KOPT-K1 (cell line): Measurements from ENCODE around the gene MFAP4.

Experiments
- H3K27ac ChIP-seq: fragments of 200-600 bp; sonication (generic); 2 replicates; pipeline ENCODE4 v1.5.1; 2016; ENCODE audit warnings: antibody characterized with exemption, mild to moderate bottlenecking, low read depth, low read length; ENCODE audit not compliant: poor library complexity, severe bottlenecking
- H3K36me3 ChIP-seq: fragments of 200-600 bp; sonication (generic); 2 replicates; pipeline ENCODE4 v1.5.1; 2017; ENCODE audit warnings: antibody characterized with exemption, mild to moderate bottlenecking, low read length, moderate library complexity; ENCODE audit not compliant: insufficient read depth
- H3K9me3 ChIP-seq: fragments of 200-600 bp; sonication (generic); 2 replicates; pipeline ENCODE4 v1.5.1; 2017; ENCODE audit warnings: antibody characterized with exemption, low read length, mild to moderate bottlenecking; ENCODE audit not compliant: insufficient read depth, poor library complexity, severe bottlenecking

Gene MFAP4

DNA sequence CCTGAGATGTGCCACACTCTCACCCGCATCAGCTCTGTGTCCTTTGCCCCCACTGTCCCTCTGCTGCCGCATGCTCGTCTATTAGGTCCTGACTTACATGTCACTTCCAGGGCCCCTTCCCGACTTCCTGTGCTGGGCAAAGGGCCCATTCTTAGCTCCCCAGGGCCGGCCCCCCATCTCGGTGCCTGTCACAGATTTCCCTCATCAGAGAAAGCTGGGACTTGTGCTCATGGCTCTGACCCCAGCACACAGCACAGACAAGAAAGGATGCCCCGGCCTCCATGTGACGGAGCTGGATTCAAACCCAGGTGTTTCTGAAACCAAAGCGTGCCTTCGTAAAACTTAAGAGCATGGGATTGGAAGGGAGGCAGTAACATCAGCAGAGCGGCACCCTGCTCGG, 14.6 kb downstream of the MFAP4 start:
- no peaks in the 10 kb centered on the region for H3K36me3 ChIP-seq
- no peak overlapping the region for H3K27ac ChIP-seq

DNA sequence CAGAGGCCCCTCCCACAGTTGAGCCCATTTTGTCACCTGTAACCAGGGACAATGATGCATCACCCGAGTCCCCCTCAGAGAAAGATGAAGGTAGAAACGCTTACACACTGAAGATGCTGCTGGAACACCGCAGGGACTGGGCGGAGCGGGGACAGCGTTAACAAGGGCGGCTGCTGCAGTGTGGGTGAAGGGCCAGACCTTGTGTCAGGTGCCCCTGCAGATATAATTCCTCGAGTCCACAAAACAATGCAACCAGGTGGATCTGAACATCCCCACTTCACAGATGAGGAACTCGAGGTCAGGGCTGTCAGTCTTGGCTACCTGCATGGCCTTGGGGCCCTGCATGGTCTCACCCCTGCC, 15.0 kb downstream of the MFAP4 start:
- no peaks in the 10 kb centered on the region for H3K36me3 ChIP-seq
- H3K9me3 ChIP-seq = no peaks in the 10 kb centered on the region
- H3K27ac ChIP-seq = no peak overlapping the region

More for the DNA sequence above, 14.6 kb downstream of the MFAP4 start:
- no peaks in the 10 kb centered on the region for H3K9me3 ChIP-seq

- no peaks in the 10 kb centered on the region for H3K36me3 ChIP-seq
- no peak overlapping the region for H3K27ac ChIP-seq
- H3K9me3 ChIP-seq = no peaks in the 10 kb centered on the region
Measured at GRCh38 chr17:19371259-19372010, 15.6 kb downstream of the MFAP4 start.

- H3K27ac ChIP-seq = no peak overlapping the region
Measured at GRCh38 chr17:19370493-19370960, 16.5 kb downstream of the MFAP4 start.

DNA sequence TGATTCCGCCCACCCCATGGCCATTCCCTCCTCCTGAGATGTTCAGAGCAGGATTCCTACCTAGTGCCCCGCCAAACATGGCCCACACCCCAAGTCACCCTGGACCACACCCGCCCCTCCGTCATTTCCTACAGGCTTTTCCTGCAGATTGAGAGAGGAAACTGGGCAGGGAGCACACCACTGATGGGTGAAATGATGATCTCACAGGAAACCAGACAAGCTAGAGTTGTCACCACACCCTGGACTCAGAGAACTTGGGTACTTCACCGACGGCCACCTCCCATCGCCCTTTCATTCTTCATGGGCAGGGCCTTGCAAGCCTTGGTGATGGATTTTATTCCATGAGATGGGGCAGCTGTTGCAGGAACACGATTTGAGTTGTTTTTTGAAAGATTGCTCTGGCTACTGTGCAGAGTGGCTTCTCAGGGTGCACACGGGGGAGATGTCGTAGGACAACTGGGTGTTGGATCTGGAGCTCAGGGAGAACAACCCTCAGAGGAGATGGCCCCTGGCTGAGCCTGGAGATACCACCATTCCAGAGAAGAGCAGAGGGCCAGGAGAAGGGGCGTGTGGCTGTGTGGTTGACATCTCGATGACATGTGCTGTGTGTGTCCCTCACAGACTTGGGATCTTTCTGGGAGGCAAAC, 17.0 kb downstream of the MFAP4 start:
- Histone ChIP-seq H3K9me3 (no peaks in the 10 kb centered on the region), H3K27ac (no peak overlapping the region), H3K36me3 (no peaks in the 10 kb centered on the region)

More at GRCh38 chr17:19370493-19370960, 16.5 kb downstream of the MFAP4 start:
- Histone ChIP-seq H3K9me3 (no peaks in the 10 kb centered on the region), H3K36me3 (no peaks in the 10 kb centered on the region)

DNA sequence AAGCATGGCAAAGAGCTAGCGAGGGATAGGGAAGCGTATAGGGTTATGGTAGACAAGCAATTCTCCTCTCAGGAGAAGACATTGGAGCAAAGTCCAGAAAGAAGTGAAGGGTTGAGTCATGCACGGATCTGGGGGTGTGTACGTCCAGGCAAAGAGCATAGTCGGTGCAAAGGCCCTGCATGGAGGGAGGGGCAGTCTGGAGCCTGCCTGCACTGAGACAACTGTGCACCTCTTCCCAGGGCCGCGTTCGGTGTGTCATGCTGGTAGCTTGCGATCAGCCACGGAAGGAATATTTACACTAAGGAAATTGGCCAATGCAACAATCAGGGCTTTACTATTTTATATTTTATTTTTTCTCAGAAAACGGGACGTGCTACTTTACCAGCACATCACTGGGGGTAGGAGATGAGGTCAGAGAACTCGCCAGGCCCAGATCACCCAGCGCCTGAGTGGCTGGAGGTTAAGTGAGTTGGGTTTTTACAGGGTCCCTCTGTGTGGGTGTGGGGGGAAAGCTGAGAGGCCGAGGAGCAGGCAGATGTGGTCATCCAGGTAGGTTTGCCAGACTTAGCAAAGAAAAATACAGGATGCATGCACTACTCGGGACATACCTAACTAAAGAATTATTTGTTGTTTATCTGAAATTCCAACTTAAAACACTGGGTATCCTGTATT, 17.7 kb downstream of the MFAP4 start:
- H3K36me3 ChIP-seq = no peaks in the 10 kb centered on the region
- no peaks in the 10 kb centered on the region for H3K9me3 ChIP-seq
- no peak overlapping the region for H3K27ac ChIP-seq

GRCh38 chr17:19368229-19368628, 18.8 kb downstream of the MFAP4 start:
- no peaks in the 10 kb centered on the region for H3K9me3 ChIP-seq
- H3K27ac ChIP-seq = no peak overlapping the region
- H3K36me3 ChIP-seq = no peaks in the 10 kb centered on the region

DNA sequence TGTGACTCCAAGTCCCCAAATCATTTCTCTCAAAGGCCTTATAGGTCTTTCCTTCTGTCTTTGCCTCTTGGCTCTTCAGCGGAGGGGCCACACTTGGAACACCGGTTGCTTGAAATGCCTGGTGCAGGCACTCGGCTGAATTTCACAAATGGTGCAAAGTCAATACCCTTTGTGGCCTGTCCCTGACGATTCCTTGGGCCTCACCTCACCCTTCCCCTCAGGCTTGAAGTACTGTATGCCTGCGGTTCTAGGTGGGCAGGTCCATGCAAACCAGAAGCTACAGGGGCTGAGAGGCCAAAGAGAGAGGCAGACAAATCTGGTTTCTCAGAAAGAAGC, 20.4 kb downstream of the MFAP4 start:
- Histone ChIP-seq H3K36me3 (no peaks in the 10 kb centered on the region), H3K9me3 (no peaks in the 10 kb centered on the region), H3K27ac (no peak overlapping the region)

- H3K36me3 ChIP-seq = no peaks in the 10 kb centered on the region
- H3K9me3 ChIP-seq = no peaks in the 10 kb centered on the region
- H3K27ac ChIP-seq = no peak overlapping the region
Measured at GRCh38 chr17:19365833-19366636, 21.0 kb downstream of the MFAP4 start.

DNA sequence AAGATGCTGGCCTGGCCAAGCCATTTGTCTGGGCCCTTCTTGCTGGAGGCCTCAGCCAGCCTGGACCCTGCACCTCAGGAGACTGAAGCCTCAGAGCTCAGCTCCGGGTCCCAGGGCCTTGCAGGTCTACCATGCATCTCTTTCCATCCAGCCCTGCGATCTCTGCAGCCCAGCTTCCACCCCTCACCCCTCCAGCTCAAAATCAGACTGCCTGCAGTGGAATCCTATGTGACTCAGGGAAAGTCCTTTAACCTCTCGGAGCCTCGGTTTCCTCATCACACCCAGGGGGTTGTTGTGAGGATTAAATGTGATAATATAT, 21.5 kb downstream of the MFAP4 start:
- Histone ChIP-seq H3K9me3 (no peaks in the 10 kb centered on the region), H3K36me3 (no peaks in the 10 kb centered on the region), H3K27ac (no peak overlapping the region)

- Histone ChIP-seq H3K27ac (no peak overlapping the region), H3K36me3 (no peaks in the 10 kb centered on the region), H3K9me3 (no peaks in the 10 kb centered on the region)
Measured at GRCh38 chr17:19364699-19365498, 22.1 kb downstream of the MFAP4 start.

GRCh38 chr17:19363460-19364035, 23.4 kb downstream of the MFAP4 start:
- Histone ChIP-seq H3K9me3 (no peaks in the 10 kb centered on the region), H3K27ac (no peak overlapping the region), H3K36me3 (no peaks in the 10 kb centered on the region)

GRCh38 chr17:19363114-19363438, 23.9 kb downstream of the MFAP4 start:
- H3K9me3 ChIP-seq = no peaks in the 10 kb centered on the region
- no peak overlapping the region for H3K27ac ChIP-seq
- H3K36me3 ChIP-seq = no peaks in the 10 kb centered on the region

DNA sequence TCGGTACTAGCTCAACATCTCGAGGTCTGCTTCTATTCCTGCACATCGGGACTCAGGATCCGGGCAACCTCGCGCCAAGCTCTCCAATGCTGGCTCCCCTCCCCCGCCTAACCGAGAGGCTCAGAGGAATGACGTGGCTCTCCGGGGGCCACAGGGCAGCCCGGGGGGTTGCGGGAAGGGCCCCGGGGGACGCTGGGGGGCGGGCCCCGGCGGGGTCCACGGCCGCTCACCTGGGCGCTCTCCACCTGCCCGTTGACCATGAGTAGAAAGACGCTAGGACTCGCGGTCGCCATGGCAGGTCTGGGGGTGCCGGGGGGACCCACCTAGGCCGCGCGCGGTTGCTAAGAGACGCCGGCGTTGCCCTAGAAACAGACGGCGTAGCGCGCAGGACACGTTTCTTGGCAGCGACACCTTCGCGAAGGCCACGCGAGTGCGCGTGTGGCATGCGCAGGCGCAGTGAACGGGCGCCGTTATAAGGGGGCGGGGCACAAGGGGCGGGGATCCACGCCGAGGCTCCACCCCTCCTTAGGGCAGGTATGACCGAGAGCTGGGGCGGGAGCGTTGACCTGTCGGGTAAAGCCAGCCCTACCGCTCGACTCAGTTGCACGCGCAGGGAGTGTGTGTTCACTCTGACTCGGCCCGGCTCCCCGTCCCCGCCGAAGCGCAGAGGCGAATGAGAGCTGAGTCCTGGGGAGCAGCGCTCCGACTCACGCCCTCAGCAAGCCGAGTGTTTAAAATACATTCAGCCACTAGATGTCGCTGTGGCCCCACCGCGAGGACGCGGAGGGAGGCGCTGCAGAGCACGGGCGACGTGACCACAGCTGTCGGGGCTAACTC, 24.5 kb downstream of the MFAP4 start, which contains the start of gene B9D1:
Gene B9D1 (minus strand): TSS at position 447 of the 837 bp plus-strand sequence. CDS start 154 bp downstream, at position 293.
- Histone ChIP-seq H3K27ac (no peak within 1 kb of the TSS), H3K9me3 (no peaks in the 10 kb centered on the region), H3K36me3 (no peaks in the 10 kb centered on the region)
